NCI-H2081 treated with DMSO at 0.1 percent for 48 hours (cell line): Measurements from ENCODE around the gene KIAA0586.
"Not testable (repeated sequence)": the region's sequence is repeated elsewhere in the genome, so short reads cannot be mapped to it uniquely, and the experiment has no call there.

Experiments
- DNase-seq: peaks from one replicate; lab custom pipeline; 2025; lab: John Stamatoyannopoulos, UW

The KIAA0586 gene

DNA sequence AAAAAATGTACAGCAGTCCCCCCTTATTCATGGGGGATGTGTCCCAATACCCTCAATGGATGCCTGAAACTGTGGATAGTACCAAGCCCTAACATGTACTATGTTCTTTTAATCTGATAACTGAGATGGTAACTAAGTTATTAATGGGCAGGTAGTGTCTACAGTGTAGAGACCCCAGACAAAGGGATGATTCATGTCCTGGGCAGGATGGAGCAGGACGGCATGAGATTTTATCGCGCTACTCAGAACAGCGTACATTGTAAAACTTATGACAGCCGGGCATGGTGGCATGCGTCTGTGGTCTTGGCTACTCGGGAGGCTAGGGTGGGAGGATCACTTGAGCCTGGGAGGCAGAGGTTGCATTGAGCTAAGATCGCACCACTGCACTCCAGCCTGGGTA, 37.1 kb downstream of the KIAA0586 start:
- no peak for DNase-seq

DNA sequence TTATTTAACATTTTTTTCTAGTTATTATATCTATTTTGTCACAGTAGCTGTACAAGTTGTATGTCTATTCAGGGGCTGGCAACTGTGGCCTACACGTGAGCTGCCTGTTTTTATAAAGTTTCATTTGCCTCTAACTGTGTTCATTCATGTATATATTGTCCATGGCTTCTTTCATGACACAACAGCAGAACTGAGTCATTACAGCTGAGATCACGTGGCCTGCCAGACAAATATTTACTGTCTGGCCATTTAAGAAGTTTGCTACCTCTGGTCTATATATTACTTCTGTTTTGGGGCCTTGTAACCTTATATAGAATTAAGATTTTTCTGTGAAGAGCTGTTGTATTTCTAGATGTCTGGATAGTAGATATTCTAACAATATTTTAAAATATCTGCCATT, 37.9 kb downstream of the KIAA0586 start:
- no peak for DNase-seq

GRCh38 chr14:58466459-58466858, 38.9 kb downstream of the KIAA0586 start:
- DNase-seq = no peak

DNA sequence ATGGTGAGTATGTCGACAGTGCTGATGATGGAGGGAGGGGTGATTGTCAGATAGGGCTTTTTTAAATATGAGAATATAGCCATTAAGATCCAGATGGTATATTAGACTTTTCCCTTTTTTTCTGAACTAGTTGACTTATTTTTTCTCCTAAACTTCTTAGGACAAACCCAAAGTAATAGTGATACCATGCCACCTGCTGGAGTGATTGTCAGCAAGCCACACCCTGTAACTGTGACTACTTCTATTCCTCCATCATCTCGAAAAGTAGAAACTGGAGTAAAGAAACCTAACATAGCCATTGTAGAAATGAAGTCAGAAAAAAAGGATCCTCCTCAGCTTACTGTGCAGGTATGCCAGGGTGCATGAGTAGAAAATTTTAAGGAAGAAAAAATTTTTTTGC, 40.1 kb downstream of the KIAA0586 start:
- no peak for DNase-seq

GRCh38 chr14:58469309-58469708, 41.8 kb downstream of the KIAA0586 start:
- DNase-seq = no peak

- DNase-seq = no peak
Observed at GRCh38 chr14:58476320-58476719, 48.8 kb downstream of the KIAA0586 start.

DNA sequence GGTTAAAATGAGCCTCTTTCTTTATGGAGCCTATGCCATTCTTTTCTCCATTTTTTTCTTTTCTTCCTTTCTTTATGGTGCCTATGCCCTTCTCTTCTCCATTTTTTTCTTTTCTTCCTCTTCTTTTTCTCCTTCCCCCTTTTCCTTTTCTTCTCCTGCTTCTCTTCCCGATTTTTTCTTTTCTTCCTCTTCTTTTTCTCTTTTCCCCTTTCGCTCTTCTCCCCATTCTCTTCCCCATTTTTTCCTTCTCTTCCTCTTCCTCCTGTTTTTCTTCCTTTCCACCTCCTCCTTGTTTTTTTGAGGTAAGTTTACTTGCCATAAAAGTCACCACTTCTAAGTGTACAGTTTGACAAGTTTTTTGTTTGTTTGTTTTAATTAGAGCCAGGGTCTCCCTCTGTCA, 50.1 kb downstream of the KIAA0586 start:
- DNase-seq = no peak

GRCh38 chr14:58478329-58478728, 50.8 kb downstream of the KIAA0586 start:
- DNase-seq = not testable (repeated sequence)

DNA sequence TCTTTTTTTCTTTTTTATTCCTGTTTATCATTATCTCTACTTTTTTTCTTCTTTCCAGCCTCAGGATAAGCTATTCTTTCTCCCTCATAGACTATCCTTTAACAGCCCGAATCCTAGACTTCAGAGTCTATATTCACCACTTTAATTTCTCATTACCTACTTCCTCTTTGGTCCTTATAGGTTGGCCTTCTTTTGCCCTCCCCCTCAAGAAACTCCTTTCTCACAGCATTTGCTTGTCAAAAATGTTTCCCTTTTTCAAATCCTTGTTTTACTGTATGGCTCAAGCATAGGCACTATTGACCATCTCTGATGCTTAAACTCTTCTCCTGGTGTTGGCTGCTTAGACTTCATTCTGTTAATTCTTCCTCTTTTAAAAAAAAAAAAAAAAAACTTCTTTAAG, 52.5 kb downstream of the KIAA0586 start:
- no peak for DNase-seq

GRCh38 chr14:58484176-58484575, 56.7 kb downstream of the KIAA0586 start:
- no peak for DNase-seq

DNA sequence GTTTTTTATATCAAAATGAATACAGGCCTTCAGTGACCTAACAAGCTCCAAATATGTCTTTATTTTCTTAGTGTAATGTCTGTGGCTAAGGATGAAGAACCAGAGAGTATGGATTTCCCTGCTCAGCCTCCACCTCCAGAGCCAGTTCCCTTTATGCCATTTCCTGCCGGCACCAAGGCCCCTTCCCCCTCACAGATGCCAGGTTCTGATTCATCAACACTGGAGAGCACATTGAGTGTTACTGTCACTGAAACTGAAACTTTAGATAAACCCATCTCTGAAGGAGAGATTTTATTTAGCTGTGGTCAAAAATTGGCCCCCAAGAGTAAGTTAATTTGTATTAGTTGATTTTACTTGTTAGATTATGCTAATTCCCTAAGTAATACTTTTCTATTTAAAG, 61.0 kb downstream of the KIAA0586 start:
- DNase-seq = no peak

DNA sequence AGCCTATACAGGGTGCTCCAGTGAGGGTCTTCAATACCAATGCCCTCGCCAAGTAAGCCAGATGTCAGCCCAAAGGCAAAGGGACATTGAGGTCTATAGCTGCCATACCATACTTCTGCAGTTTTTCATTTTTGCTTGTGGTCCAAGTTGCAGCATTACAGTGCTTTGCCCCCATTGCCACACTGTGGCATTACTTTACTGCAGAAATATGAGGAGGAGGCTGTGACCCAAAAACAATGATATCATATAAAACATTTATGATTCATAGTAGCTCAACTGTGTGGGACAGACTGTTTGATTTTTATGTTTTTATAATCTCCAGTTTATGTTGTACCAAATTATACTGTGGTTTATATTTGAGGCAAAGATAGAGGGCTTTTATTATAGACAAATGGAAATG, 64.1 kb downstream of the KIAA0586 start:
- DNase-seq = no peak

DNA sequence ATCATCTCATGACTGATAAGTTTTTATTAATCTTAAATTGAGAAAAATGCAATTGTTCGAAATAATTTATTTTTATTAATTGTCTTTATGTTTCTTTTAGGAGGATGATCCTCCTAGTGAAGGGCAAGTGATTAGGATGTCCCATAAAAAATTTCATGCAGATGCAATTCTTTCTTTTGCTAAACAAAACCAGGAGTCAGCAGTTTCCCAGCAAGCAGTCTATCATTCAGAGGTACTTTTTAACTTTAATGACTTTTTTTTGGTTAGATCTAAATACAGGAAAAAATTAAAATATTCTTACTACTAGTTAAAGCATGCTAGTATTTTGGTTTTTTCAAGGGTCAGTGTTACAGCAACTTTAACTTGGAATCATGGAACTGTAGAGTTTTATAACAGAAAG, 64.5 kb downstream of the KIAA0586 start:
- no peak for DNase-seq

DNA sequence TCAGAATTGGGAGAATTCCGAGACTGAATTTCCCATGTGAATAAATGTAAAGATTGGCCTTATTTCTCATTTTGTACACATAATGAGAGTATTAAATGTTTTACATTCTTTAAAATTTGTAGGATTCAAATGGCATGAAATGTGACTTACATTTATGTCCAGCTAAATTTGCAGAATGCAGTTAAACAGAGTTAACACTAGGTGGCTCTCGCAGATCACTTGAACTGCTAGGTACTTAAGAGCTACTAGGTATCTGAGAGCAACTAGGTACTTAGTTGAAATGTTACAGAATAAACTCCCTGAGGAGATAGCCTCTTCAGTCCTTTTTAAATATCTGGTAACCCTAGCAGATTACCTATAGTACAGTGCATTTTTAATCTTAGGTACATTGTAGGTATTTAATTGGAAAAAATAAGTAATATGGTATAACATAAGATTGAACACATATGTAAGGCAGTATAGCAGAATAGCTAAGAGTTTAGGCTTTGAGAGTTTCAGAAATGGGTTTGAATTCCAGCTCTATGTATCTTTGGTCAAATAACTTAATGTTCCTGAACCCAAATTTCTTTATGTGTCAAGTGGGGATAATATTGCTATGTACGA, 73.8 kb downstream of the KIAA0586 start:
- DNase-seq = peak; percentile 41

DNA sequence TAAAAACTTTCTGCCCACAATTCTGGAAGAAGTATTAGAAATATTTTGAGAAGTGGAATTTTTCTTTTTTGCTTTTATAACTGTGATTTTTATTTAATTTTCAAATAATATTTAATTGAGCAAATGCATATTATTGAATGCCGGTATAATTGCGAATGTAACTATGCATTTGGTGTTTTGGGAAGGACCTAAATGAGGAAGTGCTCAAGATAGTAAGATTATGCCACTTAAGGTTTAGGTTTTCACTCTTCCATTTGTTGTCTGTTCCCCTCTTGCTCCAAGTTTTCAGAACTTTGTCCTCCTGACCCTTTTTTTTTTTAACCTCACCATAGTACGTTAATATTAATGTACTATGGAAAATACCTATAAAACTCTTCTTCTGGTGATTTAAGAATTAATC, 85.8 kb downstream of the KIAA0586 start:
- no peak for DNase-seq

GRCh38 chr14:58517592-58517991, 90.1 kb downstream of the KIAA0586 start:
- DNase-seq = no peak

DNA sequence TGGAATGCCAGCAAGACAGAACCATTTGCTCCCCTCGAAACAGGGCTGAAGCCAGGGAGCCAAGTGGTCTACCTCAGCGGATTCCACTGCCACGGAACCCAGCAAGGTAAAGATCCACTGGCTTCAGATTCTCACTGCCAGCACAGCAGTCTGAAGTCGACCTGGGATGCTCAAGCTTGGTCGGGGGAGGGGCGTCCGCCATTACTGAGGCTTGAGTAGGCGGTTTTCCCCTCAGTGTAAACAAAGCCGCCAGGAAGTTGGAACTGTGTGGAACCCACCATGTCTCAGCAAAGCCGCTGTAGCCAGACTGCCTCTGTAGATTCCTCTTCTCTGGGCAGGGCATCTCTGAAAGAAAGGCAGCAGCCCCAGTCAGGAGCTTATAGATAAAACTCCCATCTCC, 98.2 kb downstream of the KIAA0586 start:
- DNase-seq = not testable (repeated sequence)

GRCh38 chr14:58533446-58533845, 105.9 kb downstream of the KIAA0586 start:
- DNase-seq = no peak

GRCh38 chr14:58535044-58535443, 107.5 kb downstream of the KIAA0586 start:
- DNase-seq = no peak

DNA sequence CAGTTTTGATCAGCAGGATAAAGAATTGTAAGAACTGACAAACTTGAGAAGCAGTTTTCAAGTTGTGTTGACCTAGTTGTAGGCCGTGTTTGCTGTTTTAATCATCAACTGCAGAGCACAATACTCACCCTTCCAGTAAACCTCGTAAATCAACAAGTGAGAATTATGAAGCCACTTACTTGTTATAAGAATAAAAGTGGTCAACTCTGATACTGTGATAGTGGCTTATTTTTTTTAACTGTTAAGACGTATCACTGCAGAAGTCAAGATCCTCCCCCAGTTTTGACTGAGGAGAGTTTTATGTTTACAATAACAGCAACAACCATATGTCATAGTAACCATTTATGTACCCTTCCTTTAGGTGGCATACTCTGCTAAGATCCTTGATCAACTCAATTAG, 109.5 kb downstream of the KIAA0586 start:
- no peak for DNase-seq

DNA sequence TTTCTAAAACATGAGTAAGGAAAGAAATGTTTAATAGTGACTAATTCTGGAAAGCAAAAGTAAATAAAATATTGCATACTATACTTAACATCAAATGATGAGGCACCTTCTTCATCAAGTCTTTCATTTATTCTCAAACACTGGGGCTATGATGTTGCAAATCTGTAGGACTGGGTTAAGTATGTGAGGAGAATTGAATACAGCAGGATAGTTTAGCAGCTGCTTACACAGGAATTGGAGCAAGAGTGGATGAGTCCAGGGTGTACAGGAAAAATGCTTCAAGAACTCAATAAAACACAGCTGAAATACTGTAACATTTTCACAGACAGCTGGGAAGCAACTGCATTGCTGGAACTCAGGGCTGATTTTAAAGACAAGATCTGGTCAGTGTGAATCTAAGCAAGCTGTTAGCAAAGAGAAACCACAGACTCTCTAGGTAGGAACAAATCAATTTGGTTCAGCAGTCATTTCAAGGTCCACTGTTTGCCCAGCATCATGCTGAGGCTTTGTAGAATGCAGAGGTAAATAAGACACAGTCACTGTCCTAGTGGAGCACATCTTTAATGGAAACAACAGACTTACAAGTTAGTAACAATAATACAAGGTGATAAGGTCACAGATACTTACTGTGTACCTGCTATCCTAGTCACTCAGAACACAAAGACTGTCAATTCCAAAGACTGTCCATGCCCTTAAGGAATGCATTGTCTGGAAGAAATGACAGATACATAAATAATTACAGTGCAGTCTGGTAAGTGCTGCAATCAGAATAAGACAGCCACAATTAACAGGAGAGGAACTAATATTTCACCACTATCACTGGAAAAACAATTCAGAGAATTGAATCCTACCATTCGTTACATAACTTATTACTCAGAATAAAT, 113.5 kb downstream of the KIAA0586 start:
- no peak for DNase-seq

DNA sequence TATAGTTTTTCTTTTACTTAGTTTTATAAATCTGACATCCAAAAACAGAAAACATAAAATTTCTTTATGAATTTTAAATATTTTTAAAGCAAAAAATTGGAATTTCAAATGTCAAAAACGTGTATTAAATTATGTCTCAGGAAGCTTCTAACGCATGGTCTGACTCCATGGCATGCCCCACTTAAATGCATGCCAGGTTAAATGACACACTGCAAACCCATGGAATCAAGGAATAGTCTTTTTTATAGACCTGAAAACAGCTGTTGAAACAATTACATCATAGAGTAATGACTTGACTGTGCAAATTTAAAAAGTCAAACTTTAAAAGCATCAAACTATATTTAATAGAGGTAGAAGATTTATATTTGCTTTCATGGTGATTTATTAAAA, 114.1 kb downstream of the KIAA0586 start:
- no peak for DNase-seq

- no peak for DNase-seq
Observed at GRCh38 chr14:58543253-58543652, 115.7 kb downstream of the KIAA0586 start.

DNA sequence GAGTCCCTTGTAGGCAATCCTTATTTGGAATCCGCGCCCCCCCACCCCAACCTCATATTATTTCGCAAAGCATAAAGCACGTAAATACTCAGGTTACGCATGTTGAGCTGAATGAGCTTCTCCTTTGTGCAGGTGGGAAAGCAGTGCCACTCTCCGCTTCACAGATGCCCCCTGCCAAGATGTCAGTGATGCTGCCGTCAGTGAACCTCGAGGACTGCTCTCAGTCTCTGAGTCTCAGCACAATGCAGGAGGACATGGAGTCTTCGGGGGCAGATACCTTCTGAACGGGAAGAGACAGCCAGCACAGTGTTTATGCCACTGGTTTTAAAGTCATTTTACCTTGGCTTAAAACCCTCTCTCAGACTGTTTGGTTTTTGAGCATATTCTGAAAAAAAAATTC, 120.1 kb downstream of the KIAA0586 start:
- DNase-seq = no peak
